Measurements from ENCODE around the gene HEATR9. TPM values are rescaled to one million over a fixed set of nuclear protein-coding genes. Genes with fewer than 3 reads are reported as not detected.

Gene HEATR9
- total RNA-seq, 1 experiment from 2014 or later, result not detected

DNA sequence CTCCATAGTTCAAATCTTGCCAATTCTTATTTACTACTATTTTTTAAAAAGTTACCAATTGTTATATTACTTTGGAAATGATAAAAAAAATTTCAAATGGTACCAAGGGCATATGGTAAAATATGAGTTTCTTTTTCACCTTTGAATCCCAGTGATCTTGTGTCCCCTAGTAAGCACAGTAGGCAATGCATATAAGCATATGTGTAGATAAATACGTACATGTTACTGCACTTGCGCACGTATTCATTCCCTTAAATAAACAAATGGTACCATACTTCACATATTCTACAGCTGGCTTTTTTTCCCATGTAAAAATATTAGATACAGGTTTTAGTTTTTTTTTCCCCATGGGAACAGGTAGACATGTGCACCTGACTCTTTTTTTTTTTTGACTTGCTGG, 27.6 kb downstream of the HEATR9 start:
- Histone ChIP-seq H3K27ac (ENCODE audit: low read depth, low read length) (no peak overlapping the region), H3K27me3 (ENCODE audit: insufficient read depth, low read length) (no peaks in the 10 kb centered on the region), H3K9me2 (ENCODE audit: insufficient read depth) (no peaks in the 10 kb centered on the region), H4K20me1 (ENCODE audit: insufficient read depth) (peaks cover 8% of the 10 kb centered on the region), H3K4me3 (replicated peaks in 1 of 2; ENCODE audit: low read depth in 1 of 2, low read length in 2 of 2) (no peak overlapping the region), H3K36me3 (ENCODE audit: control insufficient read depth in 1 of 2, insufficient read depth in 2 of 2, low read length in 2 of 2) (peaks cover 69 to 75% of the 10 kb centered on the region in 2 experiments), H3K9me3 (ENCODE audit: control insufficient read depth in 1 of 2, insufficient read depth in 1 of 2, low read depth in 1 of 2, low read length in 2 of 2) (no peaks in the 10 kb centered on the region), H2AFZ (ENCODE audit: low read depth, low read length, poor library complexity, severe bottlenecking) (no peak overlapping the region), H3K9ac (ENCODE audit: low read length) (no peak overlapping the region), H3K79me2 (ENCODE audit: insufficient read depth, low read length) (peaks cover 70% of the 10 kb centered on the region), H3K4me1 (ENCODE audit: control insufficient read depth in 1 of 2, insufficient read depth in 2 of 2, low read length in 2 of 2) (no peaks in the 10 kb centered on the region), H3K4me2 (ENCODE audit: low read length) (no peak overlapping the region)
- DNase-seq (ENCODE audit: low read depth, low spot score) (no peak), ATAC-seq (no peak)
- no TSS peak for BruUV-seq (replicated peaks)
- ChIA-PET POLR2A (interaction anchor here (0.9 kb wide), 1 partner anchor 32 kb away, joined by 5 read pairs; the partner anchor contains the start of gene TAF15), RAD21 (ENCODE audit: low non-redundant PET in 1 of 2, low total read pairs in 2 of 2, uncharacterized antibody in 2 of 2, unreplicated experiment in 2 of 2) (no interaction called here), CTCF (no interaction called here)
- intact Hi-C loops (cut with micrococcal nuclease), result loop anchor here (10.0 kb wide), 1 partner anchor 314 kb away; no protein-coding TSS in a partner anchor
- TF ChIP-seq YY1 (IDR thresholded peaks at IDR 0.05; ENCODE audit: extremely low read depth, insufficient replicate concordance, low read depth, low read length) (no peak), ELF1 (IDR thresholded peaks at IDR 0.05; ENCODE audit: borderline replicate concordance, low read depth) (no peak), POLR2A (IDR thresholded peaks at IDR 0.05; ENCODE audit: borderline replicate concordance, extremely low read depth, insufficient read depth, insufficient read length) (no peak), EGR1 (IDR thresholded peaks at IDR 0.05; ENCODE audit: low read depth) (no peak), TCF7L2 (IDR thresholded peaks at IDR 0.05; ENCODE audit: borderline replicate concordance, extremely low read depth, insufficient read depth, insufficient read length) (no peak), FOSL1 (IDR thresholded peaks at IDR 0.05; ENCODE audit: low read depth) (no peak), CEBPB (IDR thresholded peaks at IDR 0.05; ENCODE audit: low read depth) (no peak), CBX3 (IDR thresholded peaks at IDR 0.05; ENCODE audit: low read depth) (no peak)
- TF ChIP-seq, protein P1, sequence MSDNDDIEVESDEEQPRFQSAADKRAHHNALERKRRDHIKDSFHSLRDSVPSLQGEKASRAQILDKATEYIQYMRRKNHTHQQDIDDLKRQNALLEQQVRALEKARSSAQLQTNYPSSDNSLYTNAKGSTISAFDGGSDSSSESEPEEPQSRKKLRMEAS (IDR thresholded peaks at IDR 0.05), result no peak
- TF ChIP-seq, protein P2, sequence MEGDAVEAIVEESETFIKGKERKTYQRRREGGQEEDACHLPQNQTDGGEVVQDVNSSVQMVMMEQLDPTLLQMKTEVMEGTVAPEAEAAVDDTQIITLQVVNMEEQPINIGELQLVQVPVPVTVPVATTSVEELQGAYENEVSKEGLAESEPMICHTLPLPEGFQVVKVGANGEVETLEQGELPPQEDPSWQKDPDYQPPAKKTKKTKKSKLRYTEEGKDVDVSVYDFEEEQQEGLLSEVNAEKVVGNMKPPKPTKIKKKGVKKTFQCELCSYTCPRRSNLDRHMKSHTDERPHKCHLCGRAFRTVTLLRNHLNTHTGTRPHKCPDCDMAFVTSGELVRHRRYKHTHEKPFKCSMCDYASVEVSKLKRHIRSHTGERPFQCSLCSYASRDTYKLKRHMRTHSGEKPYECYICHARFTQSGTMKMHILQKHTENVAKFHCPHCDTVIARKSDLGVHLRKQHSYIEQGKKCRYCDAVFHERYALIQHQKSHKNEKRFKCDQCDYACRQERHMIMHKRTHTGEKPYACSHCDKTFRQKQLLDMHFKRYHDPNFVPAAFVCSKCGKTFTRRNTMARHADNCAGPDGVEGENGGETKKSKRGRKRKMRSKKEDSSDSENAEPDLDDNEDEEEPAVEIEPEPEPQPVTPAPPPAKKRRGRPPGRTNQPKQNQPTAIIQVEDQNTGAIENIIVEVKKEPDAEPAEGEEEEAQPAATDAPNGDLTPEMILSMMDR (IDR thresholded peaks at IDR 0.05 in 2 of 3, conservative IDR thresholded peaks at IDR 0.05 in 1 of 3; ENCODE audit: borderline replicate concordance in 1 of 3, insufficient read depth in 1 of 3, low read depth in 2 of 3, low read length in 2 of 3), result no peak
- TF ChIP-seq, protein P3, sequence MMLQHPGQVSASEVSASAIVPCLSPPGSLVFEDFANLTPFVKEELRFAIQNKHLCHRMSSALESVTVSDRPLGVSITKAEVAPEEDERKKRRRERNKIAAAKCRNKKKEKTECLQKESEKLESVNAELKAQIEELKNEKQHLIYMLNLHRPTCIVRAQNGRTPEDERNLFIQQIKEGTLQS (IDR thresholded peaks at IDR 0.05), result no peak
- TF ChIP-seq, protein P4, sequence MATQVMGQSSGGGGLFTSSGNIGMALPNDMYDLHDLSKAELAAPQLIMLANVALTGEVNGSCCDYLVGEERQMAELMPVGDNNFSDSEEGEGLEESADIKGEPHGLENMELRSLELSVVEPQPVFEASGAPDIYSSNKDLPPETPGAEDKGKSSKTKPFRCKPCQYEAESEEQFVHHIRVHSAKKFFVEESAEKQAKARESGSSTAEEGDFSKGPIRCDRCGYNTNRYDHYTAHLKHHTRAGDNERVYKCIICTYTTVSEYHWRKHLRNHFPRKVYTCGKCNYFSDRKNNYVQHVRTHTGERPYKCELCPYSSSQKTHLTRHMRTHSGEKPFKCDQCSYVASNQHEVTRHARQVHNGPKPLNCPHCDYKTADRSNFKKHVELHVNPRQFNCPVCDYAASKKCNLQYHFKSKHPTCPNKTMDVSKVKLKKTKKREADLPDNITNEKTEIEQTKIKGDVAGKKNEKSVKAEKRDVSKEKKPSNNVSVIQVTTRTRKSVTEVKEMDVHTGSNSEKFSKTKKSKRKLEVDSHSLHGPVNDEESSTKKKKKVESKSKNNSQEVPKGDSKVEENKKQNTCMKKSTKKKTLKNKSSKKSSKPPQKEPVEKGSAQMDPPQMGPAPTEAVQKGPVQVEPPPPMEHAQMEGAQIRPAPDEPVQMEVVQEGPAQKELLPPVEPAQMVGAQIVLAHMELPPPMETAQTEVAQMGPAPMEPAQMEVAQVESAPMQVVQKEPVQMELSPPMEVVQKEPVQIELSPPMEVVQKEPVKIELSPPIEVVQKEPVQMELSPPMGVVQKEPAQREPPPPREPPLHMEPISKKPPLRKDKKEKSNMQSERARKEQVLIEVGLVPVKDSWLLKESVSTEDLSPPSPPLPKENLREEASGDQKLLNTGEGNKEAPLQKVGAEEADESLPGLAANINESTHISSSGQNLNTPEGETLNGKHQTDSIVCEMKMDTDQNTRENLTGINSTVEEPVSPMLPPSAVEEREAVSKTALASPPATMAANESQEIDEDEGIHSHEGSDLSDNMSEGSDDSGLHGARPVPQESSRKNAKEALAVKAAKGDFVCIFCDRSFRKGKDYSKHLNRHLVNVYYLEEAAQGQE (IDR thresholded peaks at IDR 0.05; ENCODE audit: low read depth), result no peak
